AG04449 (cell line): ENCODE data around the gene LOXL3.

Experiments
- CTCF ChIA-PET: fragments of 350-600 bp; formaldehyde crosslinking; extraction: SDS; loops from one replicate; lab custom pipeline; 2021; ENCODE audit warnings: antibody characterized with exemption; lab: Yijun Ruan, JAX
- POLR2A ChIA-PET: fragments of 400-600, 350-600 bp; formaldehyde crosslinking; extraction: SDS; loops from one replicate; lab custom pipeline; 2020; ENCODE audit warnings: antibody characterized with exemption, inconsistent platforms; lab: Yijun Ruan, JAX
- DNase-seq: peaks from one replicate; pipeline ENCODE4 v3.0.0-alpha.2; 2010; ENCODE audit warnings: low read depth, low spot score
- H3K4me3 ChIP-seq: 2 replicates; pipeline ENCODE4 v1.5.1; 2011; ENCODE audit warnings: low read depth, mild to moderate bottlenecking, control low read depth, low read length
- CTCF ChIP-seq: IDR thresholded peaks from one replicate; pipeline ENCODE4 v1.5.1; 2011; ENCODE audit warnings: mild to moderate bottlenecking, moderate library complexity, low read length, control low read depth, inconsistent platforms; ENCODE audit not compliant: insufficient read depth; ENCODE audit errors: missing control alignments

LOXL3 gene

GRCh38 chr2:74542978-74543377, 10.8 kb downstream of the LOXL3 start:
- ChIA-PET POLR2A (interaction anchor here (0.7 kb wide), 1 partner anchor 13 kb away, joined by 4 read pairs; no protein-coding TSS in a partner anchor), CTCF (interaction anchor here (0.6 to 1.2 kb wide), 4 partner anchors 10 to 44 kb away, joined by 3 to 7 read pairs (median 4); partner anchors contain the start of gene LOXL3)
- no peak for TF ChIP-seq CTCF
- H3K4me3 ChIP-seq, result no peak overlapping the region
- no peak for DNase-seq

GRCh38 chr2:74540291-74540690, 13.5 kb downstream of the LOXL3 start:
- CTCF ChIA-PET, result interaction anchor here (3.0 to 4.3 kb wide), 2 partner anchors 9 to 47 kb away, joined by 18 to 44 read pairs; partner anchors contain the start of genes AUP1 and HTRA2
- no peak for TF ChIP-seq CTCF
- POLR2A ChIA-PET, result no interaction called here

GRCh38 chr2:74538881-74539339, 14.8 kb downstream of the LOXL3 start:
- ChIA-PET CTCF (interaction anchor here (3.0 to 4.3 kb wide), 2 partner anchors 8 to 48 kb away, joined by 18 to 44 read pairs; partner anchors contain the start of genes AUP1 and HTRA2), POLR2A (interaction anchor here (1.7 kb wide), 1 partner anchor 9 kb away, joined by 4 read pairs; the partner anchor contains the start of genes AUP1 and HTRA2)
- TF ChIP-seq CTCF, result no peak
- no peak overlapping the region for H3K4me3 ChIP-seq
- DNase-seq, result no peak

More at GRCh38 chr2:74540291-74540690, 13.5 kb downstream of the LOXL3 start:
- DNase-seq, result no peak
- no peak overlapping the region for H3K4me3 ChIP-seq

GRCh38 chr2:74537140-74537539, 16.6 kb downstream of the LOXL3 start:
- DNase-seq, result no peak
- H3K4me3 ChIP-seq, result no peak overlapping the region
- CTCF ChIA-PET, result no interaction called here
- no peak for TF ChIP-seq CTCF
- POLR2A ChIA-PET, result no interaction called here

GRCh38 chr2:74536166-74536950, 17.4 kb downstream of the LOXL3 start:
- H3K4me3 ChIP-seq, result no peak overlapping the region
- TF ChIP-seq CTCF, result no peak
- CTCF ChIA-PET, result interaction anchor here (1.6 to 8.9 kb wide), 2 partner anchors 11 to 50 kb away, joined by 4 to 137 read pairs; no protein-coding TSS in a partner anchor
- POLR2A ChIA-PET, result interaction anchor here (1.0 kb wide), 1 partner anchor 52 kb away, joined by 3 read pairs; no protein-coding TSS in a partner anchor
- DNase-seq, result no peak
